ENCODE data around the gene MICAL3.

GRCh38 chr22:17775781-17776465, 248.4 kb downstream of the MICAL3 start:
- TF ChIP-seq CTCF (IDR thresholded peaks at IDR 0.05 in 4 of 5, conservative IDR thresholded peaks at IDR 0.05 in 1 of 5) (no peak), POLR2A (IDR thresholded peaks at IDR 0.05) (no peak)
